Kidney epithelial cell (primary cell): ENCODE data around the gene CDA. TPM values are rescaled to one million over a fixed set of nuclear protein-coding genes. Genes with fewer than 3 reads are reported as not detected.

Source experiments
- DNase-seq: peaks from one replicate; pipeline ENCODE4 v3.0.0-alpha.2; 2010; ENCODE audit warnings: low read depth
- H3K27me3 ChIP-seq: 2 replicates; pipeline ENCODE4 v1.6.0; 2011; ENCODE audit warnings: low read length; ENCODE audit not compliant: control insufficient read depth, insufficient read depth
- H3K36me3 ChIP-seq: 2 replicates; pipeline ENCODE4 v1.5.1; 2011; ENCODE audit warnings: low read length; ENCODE audit not compliant: control insufficient read depth, insufficient read depth
- H3K4me3 ChIP-seq: 2 replicates; pipeline ENCODE4 v1.5.1; 2011; ENCODE audit warnings: low read depth, mild to moderate bottlenecking, control low read depth, low read length
- total RNA-seq: library from RNA; depleted of rRNA; stranded (reverse); fragments of >200 nt; gene quantifications from 2 replicates; pipeline ENCODE4 v1.2.3, GENCODE V29; 2015
- TF ChIP-seq, protein P1 (sequence below): IDR thresholded peaks from 2 replicates; pipeline ENCODE4 v1.5.1; 2011; ENCODE audit warnings: mild to moderate bottlenecking, moderate library complexity, low read length, control low read depth, inconsistent platforms; ENCODE audit not compliant: insufficient read depth, poor library complexity, severe bottlenecking

Gene CDA
- total RNA-seq, 1 donor from 2014 or later = 3.1 TPM

DNA sequence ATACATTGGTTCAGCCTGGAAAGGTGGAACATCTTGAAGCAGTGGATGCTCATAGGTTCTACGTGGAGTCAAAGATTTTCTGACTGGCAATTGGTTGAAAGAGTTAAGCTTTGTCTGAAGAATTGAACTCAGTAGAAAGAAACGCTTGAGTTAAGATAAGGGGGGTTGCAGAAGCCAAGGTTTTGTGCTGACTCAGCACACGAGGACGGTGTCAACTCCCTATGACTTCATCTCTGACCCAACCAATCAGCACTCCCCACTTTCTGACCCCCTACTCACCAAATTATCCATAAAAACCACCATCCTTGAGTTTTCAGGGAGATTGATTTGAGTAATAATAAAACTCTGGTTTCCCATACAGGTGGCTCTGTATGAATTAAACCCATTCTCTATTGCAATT is 41.8 kb downstream of the CDA start:
- DNase-seq = no peak
- Histone ChIP-seq H3K4me3 (no peak overlapping the region), H3K27me3 (no peaks in the 10 kb centered on the region), H3K36me3 (no peaks in the 10 kb centered on the region)
- TF ChIP-seq, protein P1, sequence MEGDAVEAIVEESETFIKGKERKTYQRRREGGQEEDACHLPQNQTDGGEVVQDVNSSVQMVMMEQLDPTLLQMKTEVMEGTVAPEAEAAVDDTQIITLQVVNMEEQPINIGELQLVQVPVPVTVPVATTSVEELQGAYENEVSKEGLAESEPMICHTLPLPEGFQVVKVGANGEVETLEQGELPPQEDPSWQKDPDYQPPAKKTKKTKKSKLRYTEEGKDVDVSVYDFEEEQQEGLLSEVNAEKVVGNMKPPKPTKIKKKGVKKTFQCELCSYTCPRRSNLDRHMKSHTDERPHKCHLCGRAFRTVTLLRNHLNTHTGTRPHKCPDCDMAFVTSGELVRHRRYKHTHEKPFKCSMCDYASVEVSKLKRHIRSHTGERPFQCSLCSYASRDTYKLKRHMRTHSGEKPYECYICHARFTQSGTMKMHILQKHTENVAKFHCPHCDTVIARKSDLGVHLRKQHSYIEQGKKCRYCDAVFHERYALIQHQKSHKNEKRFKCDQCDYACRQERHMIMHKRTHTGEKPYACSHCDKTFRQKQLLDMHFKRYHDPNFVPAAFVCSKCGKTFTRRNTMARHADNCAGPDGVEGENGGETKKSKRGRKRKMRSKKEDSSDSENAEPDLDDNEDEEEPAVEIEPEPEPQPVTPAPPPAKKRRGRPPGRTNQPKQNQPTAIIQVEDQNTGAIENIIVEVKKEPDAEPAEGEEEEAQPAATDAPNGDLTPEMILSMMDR = no peak

DNA sequence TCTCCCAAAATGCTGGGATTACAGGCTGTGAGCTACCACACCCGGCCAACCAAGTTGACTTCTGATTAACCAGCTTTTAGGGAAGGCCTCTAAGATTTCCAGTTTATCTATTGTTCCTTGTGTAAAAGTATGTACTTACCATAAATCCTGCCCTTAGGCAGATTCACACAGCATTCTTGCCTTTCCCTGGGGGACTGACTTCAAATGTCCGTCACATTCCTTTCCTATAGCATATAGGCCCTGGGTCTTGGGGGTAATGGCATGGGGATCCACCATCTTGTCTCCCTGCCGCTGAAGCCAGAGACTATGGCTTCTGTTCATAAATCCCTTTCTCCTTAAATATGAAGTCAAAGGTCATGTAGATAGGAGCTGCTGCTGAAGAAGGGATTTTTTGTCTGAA is 43.5 kb downstream of the CDA start:
- no peak for DNase-seq
- H3K4me3 ChIP-seq = no peak overlapping the region
- TF ChIP-seq, protein P1 = no peak
- H3K27me3 ChIP-seq = no peaks in the 10 kb centered on the region
- H3K36me3 ChIP-seq = no peaks in the 10 kb centered on the region

DNA sequence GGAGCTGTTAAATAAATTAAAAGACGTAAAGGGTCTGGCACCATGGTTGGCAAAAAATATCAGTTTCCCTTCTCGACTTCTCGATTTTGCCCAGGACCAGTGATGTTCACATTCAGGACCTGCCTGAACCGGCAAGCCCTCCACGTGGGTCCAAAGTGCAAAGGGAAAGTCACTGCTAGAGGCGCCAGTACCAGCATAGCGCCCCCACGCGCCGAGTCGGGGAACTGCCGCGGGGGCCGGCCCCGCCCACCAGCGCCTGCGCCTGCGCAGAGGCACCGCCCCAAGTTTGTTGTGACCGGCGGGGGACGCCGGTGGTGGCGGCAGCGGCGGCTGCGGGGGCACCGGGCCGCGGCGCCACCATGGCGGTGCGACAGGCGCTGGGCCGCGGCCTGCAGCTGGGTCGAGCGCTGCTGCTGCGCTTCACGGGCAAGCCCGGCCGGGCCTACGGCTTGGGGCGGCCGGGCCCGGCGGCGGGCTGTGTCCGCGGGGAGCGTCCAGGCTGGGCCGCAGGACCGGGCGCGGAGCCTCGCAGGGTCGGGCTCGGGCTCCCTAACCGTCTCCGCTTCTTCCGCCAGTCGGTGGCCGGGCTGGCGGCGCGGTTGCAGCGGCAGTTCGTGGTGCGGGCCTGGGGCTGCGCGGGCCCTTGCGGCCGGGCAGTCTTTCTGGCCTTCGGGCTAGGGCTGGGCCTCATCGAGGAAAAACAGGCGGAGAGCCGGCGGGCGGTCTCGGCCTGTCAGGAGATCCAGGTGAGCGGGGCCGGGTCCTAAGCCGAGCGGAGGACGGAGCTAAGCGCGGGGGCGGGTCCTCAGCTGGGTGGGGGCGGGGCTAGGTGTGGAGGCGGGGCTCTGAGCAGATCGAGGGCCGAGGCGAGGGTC is 44.5 kb downstream of the CDA start, which contains the start of gene PINK1:
Gene PINK1 (plus strand): TSS at position 269 of the 875 bp plus-strand sequence. CDS start 91 bp downstream, at position 360.
- TF ChIP-seq, protein P1 = peak; percentile 74
- H3K36me3 ChIP-seq = no peaks in the 10 kb centered on the region
- peak within 1 kb of the TSS; percentile 77 for H3K4me3 ChIP-seq
- no peaks in the 10 kb centered on the region for H3K27me3 ChIP-seq
- no peak for DNase-seq

DNA sequence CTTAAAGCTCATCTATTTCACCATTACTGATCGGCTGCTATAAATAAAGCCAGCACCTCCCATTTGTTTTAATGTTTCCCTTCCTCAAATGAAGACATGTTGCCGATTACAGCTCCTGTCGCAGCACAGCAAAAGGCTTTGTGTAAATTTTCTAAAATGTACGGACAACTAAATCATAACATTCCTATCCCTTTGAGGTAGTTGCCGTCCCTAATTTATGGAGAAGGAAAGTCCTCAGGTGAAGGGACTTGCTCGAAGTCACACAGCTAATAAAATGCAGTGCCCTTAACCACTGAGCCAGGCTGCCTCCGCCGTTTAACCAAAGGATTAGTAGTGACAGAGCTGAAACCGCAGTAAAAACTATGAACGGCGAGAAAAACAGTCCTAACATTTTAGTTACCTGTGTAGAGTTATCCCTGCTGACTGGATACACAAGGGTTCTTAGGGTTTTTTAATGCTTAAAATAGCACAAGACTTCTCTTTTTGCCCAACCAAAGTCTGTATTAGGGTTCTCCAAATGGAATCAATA is 45.2 kb downstream of the CDA start:
- peak overlapping the region; percentile 77 for H3K4me3 ChIP-seq
- no peak for DNase-seq
- peaks cover under 1% of the 10 kb centered on the region for H3K36me3 ChIP-seq
- no peaks in the 10 kb centered on the region for H3K27me3 ChIP-seq
- TF ChIP-seq, protein P1 = no peak

DNA sequence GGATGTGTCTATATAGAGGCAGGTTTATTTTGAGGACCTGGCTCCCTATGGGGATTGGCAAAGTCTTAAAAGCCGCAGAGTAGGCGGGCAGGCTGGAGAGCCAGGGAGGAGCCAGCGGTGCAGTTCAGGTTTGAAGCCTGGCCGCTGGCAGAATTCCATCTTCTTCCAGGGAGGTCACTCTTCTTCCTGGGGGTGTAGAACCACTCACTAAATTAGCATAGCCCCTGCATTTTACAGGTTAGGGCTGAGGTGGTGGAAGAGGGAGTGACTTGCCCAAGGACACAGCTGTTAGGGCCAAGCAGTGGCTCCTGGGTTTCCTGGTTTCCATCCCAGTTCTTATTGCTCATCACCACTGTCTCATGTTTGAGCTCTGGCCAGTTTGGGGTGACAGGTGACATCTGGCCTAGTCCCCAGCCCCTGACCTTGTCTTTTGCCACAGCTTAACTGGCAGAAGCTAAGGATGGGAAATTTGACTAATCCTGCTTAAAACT is 45.7 kb downstream of the CDA start:
- peak overlapping the region; percentile 77 for H3K4me3 ChIP-seq
- TF ChIP-seq, protein P1 = no peak
- no peak for DNase-seq

More for the DNA sequence above, 45.7 kb downstream of the CDA start:
- Histone ChIP-seq H3K27me3 (no peaks in the 10 kb centered on the region), H3K36me3 (peaks cover 3% of the 10 kb centered on the region)
